NCI-H146 (cell line): Measurements from ENCODE around the gene RHOBTB3.
A peak's percentile ranks its signal among the peaks of the same experiment; 100 is the strongest.

ENCODE experiments used
- DNase-seq: peaks from one replicate; lab custom pipeline; 2025; lab: John Stamatoyannopoulos, UW

RHOBTB3 gene

GRCh38 chr5:95763941-95764340 is 32.8 kb downstream of the RHOBTB3 start:
- DNase-seq = no peak

- DNase-seq = no peak
These were observed 37.6 kb downstream of the RHOBTB3 start for GRCh38 chr5:95768731-95769130.

GRCh38 chr5:95770830-95771708 is 39.9 kb downstream of the RHOBTB3 start:
- DNase-seq = no peak

- no peak for DNase-seq
These were observed 40.8 kb downstream of the RHOBTB3 start for GRCh38 chr5:95771892-95772291.

GRCh38 chr5:95773335-95774059 is 42.4 kb downstream of the RHOBTB3 start:
- no peak for DNase-seq

- DNase-seq = no peak
These were observed 46.3 kb downstream of the RHOBTB3 start for GRCh38 chr5:95777441-95777840.

GRCh38 chr5:95778713-95779436 is 47.7 kb downstream of the RHOBTB3 start:
- DNase-seq = no peak

GRCh38 chr5:95779611-95780010 is 48.5 kb downstream of the RHOBTB3 start:
- DNase-seq = no peak

GRCh38 chr5:95780597-95780996 is 49.5 kb downstream of the RHOBTB3 start:
- no peak for DNase-seq

GRCh38 chr5:95781101-95781583 is 50.0 kb downstream of the RHOBTB3 start:
- peak; percentile 54 for DNase-seq

GRCh38 chr5:95782181-95782580 is 51.0 kb downstream of the RHOBTB3 start:
- DNase-seq = no peak

- no peak for DNase-seq
These were observed 52.5 kb downstream of the RHOBTB3 start for GRCh38 chr5:95783661-95784060.

GRCh38 chr5:95784514-95785302 is 53.6 kb downstream of the RHOBTB3 start:
- no peak for DNase-seq

GRCh38 chr5:95786821-95787418 is 55.8 kb downstream of the RHOBTB3 start:
- no peak for DNase-seq

GRCh38 chr5:95788493-95788892 is 57.4 kb downstream of the RHOBTB3 start:
- no peak for DNase-seq

GRCh38 chr5:95791751-95792150 is 60.6 kb downstream of the RHOBTB3 start:
- DNase-seq = no peak

- DNase-seq = no peak
These were observed 63.0 kb downstream of the RHOBTB3 start for GRCh38 chr5:95794070-95794516.

GRCh38 chr5:95797301-95797700 is 66.2 kb downstream of the RHOBTB3 start:
- DNase-seq = no peak

GRCh38 chr5:95798048-95798447 is 66.9 kb downstream of the RHOBTB3 start:
- DNase-seq = no peak

GRCh38 chr5:95798545-95798944 is 67.4 kb downstream of the RHOBTB3 start:
- no peak for DNase-seq

GRCh38 chr5:95799191-95799835 is 68.2 kb downstream of the RHOBTB3 start:
- DNase-seq = no peak
